Liver (tissue), 9 donors: ENCODE measurements around the gene FKTN. TPM values are rescaled to one million over a fixed set of nuclear protein-coding genes. Genes with fewer than 3 reads are reported as not detected.

Experiments used
- DNase-seq: peaks from one replicate; pipeline ENCODE4 v3.0.0-alpha.2; 2017; ENCODE audit warnings: low spot score
- H3K27ac ChIP-seq, 2 donors: one replicate each; pipeline ENCODE4 v1.7.0; 2013; ENCODE audit warnings: inconsistent platforms in 2 of 2, low read length in 2 of 2, control low read depth in 1 of 2, low read depth in 1 of 2, mild to moderate bottlenecking in 1 of 2
- H3K27me3 ChIP-seq, 4 donors: one replicate each; pipeline versions ENCODE4 v1.6.1 to v1.7.0; 2013; ENCODE audit warnings: low read length in 3 of 4, inconsistent platforms in 1 of 4, mild to moderate bottlenecking in 1 of 4, moderate library complexity in 1 of 4; ENCODE audit not compliant: control insufficient read depth in 4 of 4, insufficient read depth in 4 of 4
- H3K36me3 ChIP-seq, 4 donors: one replicate each; pipeline versions ENCODE4 v1.6.1 to v1.7.0; 2013; ENCODE audit warnings: low read length in 3 of 4, mild to moderate bottlenecking in 3 of 4, low read depth in 1 of 4, moderate library complexity in 1 of 4; ENCODE audit not compliant: control insufficient read depth in 4 of 4, insufficient read depth in 3 of 4
- H3K4me1 ChIP-seq, 4 donors: one replicate each; pipeline versions ENCODE4 v1.6.1 to v1.7.0; 2013; ENCODE audit warnings: low read length in 3 of 4, mild to moderate bottlenecking in 3 of 4, moderate library complexity in 1 of 4; ENCODE audit not compliant: control insufficient read depth in 4 of 4, insufficient read depth in 4 of 4
- H3K4me3 ChIP-seq, 3 donors: one replicate each; pipeline versions ENCODE4 v1.6.1 to v1.7.0; 2013; ENCODE audit warnings: low read length in 3 of 3, control low read depth in 1 of 3, low read depth in 1 of 3, mild to moderate bottlenecking in 1 of 3
- H3K9ac ChIP-seq, 2 donors: one replicate each; pipeline ENCODE4 v1.7.0; 2013; ENCODE audit warnings: low read length in 2 of 2, mild to moderate bottlenecking in 2 of 2, moderate library complexity in 2 of 2, control low read depth in 1 of 2, low read depth in 1 of 2
- H3K9me3 ChIP-seq, 4 donors: one replicate each; pipeline versions ENCODE4 v1.6.1 to v1.7.0; 2013; ENCODE audit warnings: low read length in 3 of 4; ENCODE audit not compliant: control insufficient read depth in 4 of 4
- EGR1 ChIP-seq, 2 donors: IDR thresholded peaks; 2 replicates each; pipeline ENCODE4 v1.6.1; 2016 to 2018; ENCODE audit warnings: antibody characterized with exemption in 2 of 2, low read depth in 2 of 2
- FOXA1 ChIP-seq: IDR thresholded peaks from 2 replicates; pipeline ENCODE4 v1.6.1; 2016; ENCODE audit warnings: antibody characterized with exemption
- FOXA2 ChIP-seq: IDR thresholded peaks from 2 replicates; pipeline ENCODE4 v1.6.1; 2016; ENCODE audit warnings: antibody characterized with exemption
- GABPA ChIP-seq, 2 donors: IDR thresholded peaks in 1 of 2; conservative IDR thresholded peaks in 1 of 2; 2 replicates each; pipeline ENCODE4 v1.6.1; 2016; ENCODE audit warnings: antibody characterized with exemption in 2 of 2, mild to moderate bottlenecking in 1 of 2, moderate library complexity in 1 of 2
- NR2F2 ChIP-seq: IDR thresholded peaks from 2 replicates; pipeline ENCODE4 v1.6.1; 2016; ENCODE audit warnings: antibody characterized with exemption
- RAD21 ChIP-seq, 2 donors: IDR thresholded peaks; 2 replicates each; pipeline ENCODE4 v1.6.1; 2016; ENCODE audit warnings: antibody characterized with exemption in 2 of 2, mild to moderate bottlenecking in 2 of 2
- RXRA ChIP-seq, 2 donors: IDR thresholded peaks; 2 replicates each; pipeline ENCODE4 v1.6.1; 2017 to 2018; ENCODE audit warnings: antibody characterized with exemption in 2 of 2, mild to moderate bottlenecking in 1 of 2
- SP1 ChIP-seq: IDR thresholded peaks from 2 replicates; pipeline ENCODE4 v1.6.1; 2018; ENCODE audit warnings: antibody characterized with exemption, mild to moderate bottlenecking
- TAF1 ChIP-seq: conservative IDR thresholded peaks from 2 replicates; pipeline ENCODE4 v1.6.1; 2016; ENCODE audit warnings: antibody characterized with exemption, mild to moderate bottlenecking
- YY1 ChIP-seq: IDR thresholded peaks from 2 replicates; pipeline ENCODE4 v1.6.1; 2016; ENCODE audit warnings: antibody characterized with exemption, mild to moderate bottlenecking
- WGBS: extraction: QIAGEN DNeasy Blood & Tissue Kit; methylation state at CpG from one replicate; pipeline ENCODE4 v1.1.7; 2013; 5-methylcytosine and 5-hydroxymethylcytosine counted together
- polyA plus RNA-seq, 2 donors: library from polyadenylated mRNA; stranded (reverse) in 1 of 2; unstranded in 1 of 2; fragments of 200-250 nt in 1 of 2; fragments of >200 nt in 1 of 2; fragmentation: Nextera tagmentation in 1 of 2; extraction: Ambion mirVana in 1 of 2; gene quantifications; one replicate each; pipeline versions ENCODE4 v1.2.1 to v1.2.3, GENCODE V29; 2013 to 2015
- total RNA-seq, 2 donors: library from RNA; depleted of rRNA; stranded (reverse); fragments of >200 nt; gene quantifications; one replicate each; pipeline ENCODE4 v1.2.3, GENCODE V29; 2014
- TF ChIP-seq, protein P1 (sequence below): IDR thresholded peaks from 2 replicates; pipeline ENCODE4 v1.6.1; 2016; ENCODE audit warnings: antibody characterized with exemption, mild to moderate bottlenecking
- TF ChIP-seq, protein P2 (sequence below): IDR thresholded peaks from 2 replicates; pipeline ENCODE4 v1.6.1; 2016; ENCODE audit warnings: antibody characterized with exemption
- TF ChIP-seq, protein P3 (sequence below): fragments of 150-350 bp; IDR thresholded peaks from 2 replicates; pipeline ENCODE4 v1.5.1; 2017; ENCODE audit warnings: improper control_type of control experiment, low read depth, low read length; ENCODE audit not compliant: missing input control
- TF ChIP-seq, protein P4 (sequence below): IDR thresholded peaks from 2 replicates; pipeline ENCODE4 v1.6.1; 2016; ENCODE audit warnings: antibody characterized with exemption
- donor health status: healthy.
- donor health status: healthy.
- donor health status: healthy.
- donor health status: healthy.
- donor health status: healthy.

FKTN gene
- total and polyA plus RNA-seq, 4 donors = 2.0 to 8.7 (median 4.5) TPM

DNA sequence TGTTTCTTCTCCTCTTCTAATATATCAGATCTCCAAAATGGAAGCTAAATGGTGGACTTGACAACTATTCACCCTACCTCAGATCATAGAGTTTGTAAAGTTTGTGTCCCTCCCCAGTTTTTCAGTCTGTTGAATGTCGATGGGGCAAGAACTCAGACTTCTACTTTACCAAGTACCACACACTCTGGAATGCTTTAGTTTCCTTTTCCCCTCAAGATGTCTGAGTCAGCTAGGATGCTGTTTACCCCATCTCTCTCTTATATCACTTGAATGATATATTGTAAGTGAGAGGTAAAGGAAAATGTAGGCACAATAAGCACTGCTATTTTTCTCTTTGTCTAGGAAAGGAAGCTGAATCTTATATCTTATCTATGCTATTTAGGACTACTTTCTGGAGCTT lies 78.4 kb downstream of the FKTN start (continued):
- TF ChIP-seq, protein P1, sequence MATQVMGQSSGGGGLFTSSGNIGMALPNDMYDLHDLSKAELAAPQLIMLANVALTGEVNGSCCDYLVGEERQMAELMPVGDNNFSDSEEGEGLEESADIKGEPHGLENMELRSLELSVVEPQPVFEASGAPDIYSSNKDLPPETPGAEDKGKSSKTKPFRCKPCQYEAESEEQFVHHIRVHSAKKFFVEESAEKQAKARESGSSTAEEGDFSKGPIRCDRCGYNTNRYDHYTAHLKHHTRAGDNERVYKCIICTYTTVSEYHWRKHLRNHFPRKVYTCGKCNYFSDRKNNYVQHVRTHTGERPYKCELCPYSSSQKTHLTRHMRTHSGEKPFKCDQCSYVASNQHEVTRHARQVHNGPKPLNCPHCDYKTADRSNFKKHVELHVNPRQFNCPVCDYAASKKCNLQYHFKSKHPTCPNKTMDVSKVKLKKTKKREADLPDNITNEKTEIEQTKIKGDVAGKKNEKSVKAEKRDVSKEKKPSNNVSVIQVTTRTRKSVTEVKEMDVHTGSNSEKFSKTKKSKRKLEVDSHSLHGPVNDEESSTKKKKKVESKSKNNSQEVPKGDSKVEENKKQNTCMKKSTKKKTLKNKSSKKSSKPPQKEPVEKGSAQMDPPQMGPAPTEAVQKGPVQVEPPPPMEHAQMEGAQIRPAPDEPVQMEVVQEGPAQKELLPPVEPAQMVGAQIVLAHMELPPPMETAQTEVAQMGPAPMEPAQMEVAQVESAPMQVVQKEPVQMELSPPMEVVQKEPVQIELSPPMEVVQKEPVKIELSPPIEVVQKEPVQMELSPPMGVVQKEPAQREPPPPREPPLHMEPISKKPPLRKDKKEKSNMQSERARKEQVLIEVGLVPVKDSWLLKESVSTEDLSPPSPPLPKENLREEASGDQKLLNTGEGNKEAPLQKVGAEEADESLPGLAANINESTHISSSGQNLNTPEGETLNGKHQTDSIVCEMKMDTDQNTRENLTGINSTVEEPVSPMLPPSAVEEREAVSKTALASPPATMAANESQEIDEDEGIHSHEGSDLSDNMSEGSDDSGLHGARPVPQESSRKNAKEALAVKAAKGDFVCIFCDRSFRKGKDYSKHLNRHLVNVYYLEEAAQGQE = no peak
- TF ChIP-seq, protein P2, sequence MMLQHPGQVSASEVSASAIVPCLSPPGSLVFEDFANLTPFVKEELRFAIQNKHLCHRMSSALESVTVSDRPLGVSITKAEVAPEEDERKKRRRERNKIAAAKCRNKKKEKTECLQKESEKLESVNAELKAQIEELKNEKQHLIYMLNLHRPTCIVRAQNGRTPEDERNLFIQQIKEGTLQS = no peak
- no peak for TF ChIP-seq GABPA (IDR thresholded peaks at IDR 0.05 in 1 of 2, conservative IDR thresholded peaks at IDR 0.05 in 1 of 2)
- TF ChIP-seq YY1 = no peak
- TF ChIP-seq SP1 = no peak

DNA sequence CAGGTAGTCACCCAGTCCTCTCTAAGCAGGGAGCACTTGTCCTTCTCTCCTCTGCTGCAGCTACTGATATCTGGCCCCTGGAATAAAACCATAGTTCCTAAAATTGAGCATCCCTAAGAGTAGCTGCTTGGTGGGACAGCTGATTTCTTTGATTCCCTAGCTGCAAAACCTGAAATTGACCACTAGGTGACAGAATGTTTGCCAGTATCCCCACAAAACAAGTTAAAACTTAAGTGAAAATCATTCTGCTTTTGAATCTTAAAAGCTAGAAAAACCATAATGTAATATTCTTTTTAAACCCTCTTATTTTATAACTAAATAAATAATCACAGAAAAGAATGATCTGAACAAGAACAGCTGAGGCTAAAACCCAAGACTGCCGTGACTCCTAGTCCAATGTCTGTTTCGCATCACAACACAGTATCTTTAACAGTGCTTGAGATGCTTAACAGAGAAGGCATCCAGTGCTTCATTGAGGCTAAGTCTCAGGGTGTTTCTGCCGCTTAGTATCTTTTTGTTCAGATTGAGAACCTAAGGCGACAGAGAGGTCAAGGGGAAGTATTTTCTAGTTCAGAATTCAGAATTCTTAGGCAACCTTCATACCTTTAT lies 80.0 kb downstream of the FKTN start:
- TF ChIP-seq, protein P3, sequence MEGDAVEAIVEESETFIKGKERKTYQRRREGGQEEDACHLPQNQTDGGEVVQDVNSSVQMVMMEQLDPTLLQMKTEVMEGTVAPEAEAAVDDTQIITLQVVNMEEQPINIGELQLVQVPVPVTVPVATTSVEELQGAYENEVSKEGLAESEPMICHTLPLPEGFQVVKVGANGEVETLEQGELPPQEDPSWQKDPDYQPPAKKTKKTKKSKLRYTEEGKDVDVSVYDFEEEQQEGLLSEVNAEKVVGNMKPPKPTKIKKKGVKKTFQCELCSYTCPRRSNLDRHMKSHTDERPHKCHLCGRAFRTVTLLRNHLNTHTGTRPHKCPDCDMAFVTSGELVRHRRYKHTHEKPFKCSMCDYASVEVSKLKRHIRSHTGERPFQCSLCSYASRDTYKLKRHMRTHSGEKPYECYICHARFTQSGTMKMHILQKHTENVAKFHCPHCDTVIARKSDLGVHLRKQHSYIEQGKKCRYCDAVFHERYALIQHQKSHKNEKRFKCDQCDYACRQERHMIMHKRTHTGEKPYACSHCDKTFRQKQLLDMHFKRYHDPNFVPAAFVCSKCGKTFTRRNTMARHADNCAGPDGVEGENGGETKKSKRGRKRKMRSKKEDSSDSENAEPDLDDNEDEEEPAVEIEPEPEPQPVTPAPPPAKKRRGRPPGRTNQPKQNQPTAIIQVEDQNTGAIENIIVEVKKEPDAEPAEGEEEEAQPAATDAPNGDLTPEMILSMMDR = peak; percentile 41
- TF ChIP-seq EGR1 (IDR thresholded peaks at IDR 0.05; ENCODE audit: low read depth in 2 of 2) = no peak
- TF ChIP-seq RAD21 (IDR thresholded peaks at IDR 0.05) = peak; percentile 53 to 63
- TF ChIP-seq GABPA (IDR thresholded peaks at IDR 0.05 in 1 of 2, conservative IDR thresholded peaks at IDR 0.05 in 1 of 2) = no peak
- no peak overlapping the region for H3K4me3 ChIP-seq
- no peak overlapping the region for H3K9ac ChIP-seq
- 96% methylated on average over 4 of the region's 4 CpGs for WGBS
- H3K36me3 ChIP-seq = peaks cover 0 to 2% (median 0%) of the 10 kb centered on the region in 4 donors
- DNase-seq = no peak
- H3K9me3 ChIP-seq = no peaks in the 10 kb centered on the region
- H3K4me1 ChIP-seq = no peaks in the 10 kb centered on the region
- no peaks in the 10 kb centered on the region for H3K27me3 ChIP-seq
- no peak overlapping the region for H3K27ac ChIP-seq

DNA sequence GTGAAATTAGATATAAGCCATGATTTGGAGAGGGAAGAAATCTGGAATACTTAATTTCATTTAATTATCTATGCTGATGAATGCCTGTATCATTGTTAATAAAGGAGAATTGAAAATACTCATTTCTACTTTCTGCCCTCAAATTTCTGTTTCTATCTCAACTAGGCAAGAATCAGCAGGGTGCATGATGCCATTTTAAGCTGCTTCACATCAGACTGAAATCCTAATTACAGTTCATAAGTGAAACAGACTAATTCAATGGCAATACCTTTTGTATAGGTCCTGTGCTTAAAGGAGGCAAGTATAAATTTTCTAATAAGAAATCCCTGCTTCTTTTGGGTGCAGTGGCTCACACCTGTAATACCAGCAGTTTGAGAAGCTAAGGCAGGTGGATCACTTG lies 82.0 kb downstream of the FKTN start:
- TF ChIP-seq SP1 = no peak
- TF ChIP-seq, protein P3 = no peak
- TF ChIP-seq TAF1 = no peak
- TF ChIP-seq YY1 = no peak
- TF ChIP-seq NR2F2 = no peak
- TF ChIP-seq, protein P1 = no peak
- TF ChIP-seq, protein P4, sequence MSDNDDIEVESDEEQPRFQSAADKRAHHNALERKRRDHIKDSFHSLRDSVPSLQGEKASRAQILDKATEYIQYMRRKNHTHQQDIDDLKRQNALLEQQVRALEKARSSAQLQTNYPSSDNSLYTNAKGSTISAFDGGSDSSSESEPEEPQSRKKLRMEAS = no peak
- no peak for TF ChIP-seq FOXA2
- TF ChIP-seq FOXA1 = no peak
- TF ChIP-seq, protein P2 = no peak
- no peak for TF ChIP-seq RXRA (IDR thresholded peaks at IDR 0.05)
- no peak for TF ChIP-seq GABPA (IDR thresholded peaks at IDR 0.05 in 1 of 2, conservative IDR thresholded peaks at IDR 0.05 in 1 of 2)
- no peak for TF ChIP-seq EGR1 (IDR thresholded peaks at IDR 0.05; ENCODE audit: low read depth in 2 of 2)
- TF ChIP-seq RAD21 (IDR thresholded peaks at IDR 0.05) = no peak
- Histone ChIP-seq H3K27ac (no peak overlapping the region), H3K36me3 (peaks cover 0 to under 1% (median 0%) of the 10 kb centered on the region in 4 donors), H3K9ac (no peak overlapping the region), H3K9me3 (no peaks in the 10 kb centered on the region), H3K27me3 (no peaks in the 10 kb centered on the region), H3K4me3 (no peak overlapping the region), H3K4me1 (no peaks in the 10 kb centered on the region)
- DNase-seq = no peak
